Mesothelial cell of epicardium (in vitro differentiated cells): ENCODE results near the gene AUNIP. TPM values are rescaled to one million over a fixed set of nuclear protein-coding genes. Genes with fewer than 3 reads are reported as not detected.

Experiments used
- DNase-seq, 2 experiments: peaks; one replicate each; pipeline ENCODE4 v3.0.0; 2021; ENCODE audit warnings: low spot score in 2 of 2; ENCODE audit not compliant: unreplicated experiment in 2 of 2
- H3K27ac Mint-ChIP-seq: 2 replicates; pipeline ENCODE4 v1.8.0; 2021; ENCODE audit warnings: mixed read lengths
- H3K27me3 Mint-ChIP-seq: 2 replicates; pipeline ENCODE4 v1.8.0; 2021; ENCODE audit warnings: low read depth, mixed read lengths
- H3K36me3 Mint-ChIP-seq: 2 replicates; pipeline ENCODE4 v1.8.0; 2021; ENCODE audit warnings: mixed read lengths
- H3K4me1 Mint-ChIP-seq: 2 replicates; pipeline ENCODE4 v1.8.0; 2021; ENCODE audit warnings: mixed read lengths
- H3K4me3 Mint-ChIP-seq: 2 replicates; pipeline ENCODE4 v1.8.0; 2021; ENCODE audit warnings: mild to moderate bottlenecking, moderate library complexity, mixed read lengths
- H3K9me3 Mint-ChIP-seq: 2 replicates; pipeline ENCODE4 v1.8.0; 2021; ENCODE audit warnings: mixed read lengths
- microRNA-seq: library from miRNA; unstranded; fragments of <30 nt; microRNA quantifications from one replicate; pipeline ENCODE4 v1.2.0, GENCODE V29; 2021; ENCODE audit warnings: inconsistent platforms, mixed read lengths
- total RNA-seq: library from RNA; stranded (reverse); gene quantifications from 3 replicates; pipeline ENCODE4 v1.2.1, GENCODE V29; 2021
- TF ChIP-seq, protein P1 (sequence below): fragments of 200-600 bp; sonication (generic); IDR thresholded peaks from one replicate; pipeline ENCODE4 v1.5.0; 2021; ENCODE audit warnings: antibody characterized with exemption; ENCODE audit not compliant: unreplicated experiment

The AUNIP gene
- total RNA-seq, 1 donor from 2014 or later = 2.7 TPM

DNA sequence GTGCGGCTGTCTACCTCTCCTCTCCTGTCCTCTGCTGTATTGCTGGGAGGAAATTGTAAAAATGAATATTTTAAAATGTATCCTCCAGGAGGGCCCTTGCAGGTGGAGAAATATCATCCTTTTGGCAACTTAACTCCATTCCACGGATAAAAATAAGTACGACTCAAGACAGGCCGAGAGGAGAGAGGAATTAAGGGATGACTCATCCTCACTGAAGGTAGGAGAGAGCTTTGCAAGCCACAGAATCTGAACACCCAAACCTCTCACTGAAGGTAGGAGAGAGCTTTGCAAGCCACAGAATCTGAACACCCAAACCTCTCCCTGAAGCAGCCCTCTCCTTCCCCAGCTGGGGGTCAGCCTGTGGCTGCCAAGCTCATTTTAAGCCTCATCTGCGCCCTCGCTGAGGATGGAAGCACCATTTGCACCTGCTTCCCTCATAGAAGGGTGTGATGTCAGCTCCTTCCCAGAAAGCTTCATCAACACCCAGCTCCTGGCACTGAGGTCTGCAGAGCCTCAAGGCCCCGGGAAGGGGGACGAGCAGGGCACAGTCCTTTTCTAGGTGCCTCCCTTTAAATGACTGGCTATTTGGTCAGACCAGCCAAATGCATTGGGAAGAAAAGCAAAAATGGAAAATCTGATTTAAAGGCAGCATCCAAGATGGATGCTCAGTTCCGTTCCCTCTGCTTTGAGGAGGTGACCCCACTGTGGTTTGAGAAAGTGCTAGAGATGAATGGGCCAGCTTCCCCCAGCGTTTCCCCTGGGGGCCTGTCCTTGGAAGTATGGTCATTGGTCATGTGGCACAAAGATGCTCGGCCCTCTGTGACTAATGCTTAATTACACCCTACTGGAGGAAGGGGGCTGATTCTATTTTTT is 72.1 kb downstream of the AUNIP start:
- Mint-ChIP-seq H3K27me3 (peaks cover 13% of the 10 kb centered on the region), H3K4me1 (peaks cover 8% of the 10 kb centered on the region)
- no peak for DNase-seq

GRCh38 chr1:25785333-25786067 is 73.8 kb downstream of the AUNIP start:
- H3K36me3 Mint-ChIP-seq = no peaks in the 10 kb centered on the region
- DNase-seq = no peak
- peaks cover 11% of the 10 kb centered on the region for H3K4me1 Mint-ChIP-seq
- H3K4me3 Mint-ChIP-seq = no peak overlapping the region
- no peak overlapping the region for H3K27ac Mint-ChIP-seq
- TF ChIP-seq, protein P1, sequence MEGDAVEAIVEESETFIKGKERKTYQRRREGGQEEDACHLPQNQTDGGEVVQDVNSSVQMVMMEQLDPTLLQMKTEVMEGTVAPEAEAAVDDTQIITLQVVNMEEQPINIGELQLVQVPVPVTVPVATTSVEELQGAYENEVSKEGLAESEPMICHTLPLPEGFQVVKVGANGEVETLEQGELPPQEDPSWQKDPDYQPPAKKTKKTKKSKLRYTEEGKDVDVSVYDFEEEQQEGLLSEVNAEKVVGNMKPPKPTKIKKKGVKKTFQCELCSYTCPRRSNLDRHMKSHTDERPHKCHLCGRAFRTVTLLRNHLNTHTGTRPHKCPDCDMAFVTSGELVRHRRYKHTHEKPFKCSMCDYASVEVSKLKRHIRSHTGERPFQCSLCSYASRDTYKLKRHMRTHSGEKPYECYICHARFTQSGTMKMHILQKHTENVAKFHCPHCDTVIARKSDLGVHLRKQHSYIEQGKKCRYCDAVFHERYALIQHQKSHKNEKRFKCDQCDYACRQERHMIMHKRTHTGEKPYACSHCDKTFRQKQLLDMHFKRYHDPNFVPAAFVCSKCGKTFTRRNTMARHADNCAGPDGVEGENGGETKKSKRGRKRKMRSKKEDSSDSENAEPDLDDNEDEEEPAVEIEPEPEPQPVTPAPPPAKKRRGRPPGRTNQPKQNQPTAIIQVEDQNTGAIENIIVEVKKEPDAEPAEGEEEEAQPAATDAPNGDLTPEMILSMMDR = no peak
- no peaks in the 10 kb centered on the region for H3K9me3 Mint-ChIP-seq
- peaks cover 13% of the 10 kb centered on the region for H3K27me3 Mint-ChIP-seq

More for the DNA sequence above, 72.1 kb downstream of the AUNIP start:
- TF ChIP-seq, protein P1 = no peak
- no peak overlapping the region for H3K27ac Mint-ChIP-seq
- no peak overlapping the region for H3K4me3 Mint-ChIP-seq
- H3K9me3 Mint-ChIP-seq = no peaks in the 10 kb centered on the region
- no peaks in the 10 kb centered on the region for H3K36me3 Mint-ChIP-seq

- Mint-ChIP-seq H3K4me1 (peaks cover 20% of the 10 kb centered on the region), H3K27me3 (peaks cover 9% of the 10 kb centered on the region), H3K36me3 (no peaks in the 10 kb centered on the region), H3K27ac (no peak overlapping the region), H3K9me3 (no peaks in the 10 kb centered on the region), H3K4me3 (no peak overlapping the region)
- TF ChIP-seq, protein P1 = no peak
- no peak for DNase-seq
Observed at GRCh38 chr1:25784575-25785051, 74.6 kb downstream of the AUNIP start.

Small RNA genes within 50 kb of the gene (microRNA-seq; reads per million reads assigned to microRNA genes)
- not detected for gene MIR3917

Other genes starting within 250 kb of the AUNIP start
- 2.9 to 3.2 TPM (median 2.9 TPM) in 3 replicates for gene MAN1C1, start 242.7 kb downstream of the AUNIP start, total RNA-seq
- 71.6 to 74.1 TPM (median 72.8 TPM) in 3 replicates for gene SELENON, start 59.3 kb downstream of the AUNIP start, total RNA-seq
- 74.3 to 76.6 TPM (median 74.7 TPM) in 3 replicates for gene MTFR1L, start 39.5 kb downstream of the AUNIP start, total RNA-seq
- gene PAQR7, start 16.3 kb upstream of the AUNIP start, total RNA-seq = 24.0 to 26.8 TPM (median 24.0 TPM) in 3 replicates
- 464 to 480 TPM (median 472 TPM) in 3 replicates for gene STMN1, start 47.0 kb upstream of the AUNIP start, total RNA-seq
- gene PAFAH2, start 138.6 kb upstream of the AUNIP start, total RNA-seq = 8.7 to 9.9 TPM (median 9.1 TPM) in 3 replicates
- 6.9 to 8.2 TPM (median 7.1 TPM) in 3 replicates for gene EXTL1, start 162.3 kb upstream of the AUNIP start, total RNA-seq
- 9.2 to 10.7 TPM (median 10.3 TPM) in 3 replicates for gene SLC30A2, start 186.7 kb upstream of the AUNIP start, total RNA-seq
- gene TRIM63, start 208.2 kb upstream of the AUNIP start, total RNA-seq = 1.4 to 1.9 TPM (median 1.7 TPM) in 3 replicates